Measurements from ENCODE around the gene CBX2.

- TF ChIP-seq GATA2 (IDR thresholded peaks at IDR 0.05; ENCODE audit: low read depth, low read length) (no peak), GATA3 (IDR thresholded peaks at IDR 0.05; ENCODE audit: low read depth, low read length) (no peak)
These were observed 26.3 kb downstream of the CBX2 start for GRCh38 chr17:79803997-79804855.
